Measurements from ENCODE around the gene SLC25A4.
"Not testable (repeated sequence)": the region's sequence is repeated elsewhere in the genome, so short reads cannot be mapped to it uniquely, and the experiment has no call there.

Gene SLC25A4

DNA sequence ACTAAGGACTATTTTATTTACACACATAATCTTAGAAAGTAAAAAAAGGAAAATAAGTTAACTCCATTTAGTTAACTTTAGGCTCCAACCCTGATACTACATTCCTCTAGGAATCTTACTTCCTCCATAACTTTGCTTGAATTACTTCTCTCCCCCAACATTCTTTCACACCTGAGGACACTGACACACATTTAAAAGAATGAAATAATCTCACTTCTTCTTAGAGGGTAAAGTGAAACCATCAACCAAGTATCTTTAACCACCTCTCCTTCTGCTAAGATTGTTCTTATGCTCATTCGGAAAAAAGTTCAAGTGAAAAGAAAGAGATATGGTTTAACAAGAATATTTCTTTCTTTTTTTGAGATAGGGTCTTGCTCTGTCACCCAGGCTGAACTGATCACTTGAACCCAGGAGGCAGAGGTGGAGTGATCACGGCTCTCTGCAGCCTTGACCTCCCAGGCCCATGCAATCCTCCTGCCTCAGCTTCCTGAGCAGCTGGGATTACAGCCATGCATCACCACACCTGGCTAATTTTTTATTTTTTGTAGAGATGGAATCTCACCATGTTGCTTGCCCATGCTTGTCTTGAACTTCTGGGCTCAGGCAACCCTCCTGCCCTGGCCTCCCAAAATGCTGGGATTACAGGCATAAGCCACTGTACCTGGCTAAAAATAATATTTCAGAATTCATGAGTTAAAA lies 28.5 kb downstream of the SLC25A4 start:
- no peak for DNase-seq

DNA sequence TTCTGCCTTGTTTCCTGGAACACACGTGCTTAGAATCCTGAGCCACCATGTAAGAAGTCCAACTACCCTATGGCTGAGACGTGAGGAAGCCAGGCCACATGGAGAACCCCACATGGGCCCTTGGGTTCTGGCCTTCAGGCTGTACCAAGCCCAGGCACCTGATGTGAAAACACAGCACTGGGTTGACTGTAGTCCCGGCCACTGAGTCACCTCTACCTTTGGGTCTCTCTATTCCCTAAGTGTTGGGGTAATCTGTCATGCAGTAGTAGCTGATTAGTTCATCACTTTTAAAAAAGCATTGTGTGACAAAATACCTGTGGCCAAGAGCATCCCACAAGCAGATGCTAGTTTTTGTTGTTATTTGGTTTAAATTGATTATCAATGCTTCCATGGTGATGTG lies 36.4 kb downstream of the SLC25A4 start:
- DNase-seq = no peak

DNA sequence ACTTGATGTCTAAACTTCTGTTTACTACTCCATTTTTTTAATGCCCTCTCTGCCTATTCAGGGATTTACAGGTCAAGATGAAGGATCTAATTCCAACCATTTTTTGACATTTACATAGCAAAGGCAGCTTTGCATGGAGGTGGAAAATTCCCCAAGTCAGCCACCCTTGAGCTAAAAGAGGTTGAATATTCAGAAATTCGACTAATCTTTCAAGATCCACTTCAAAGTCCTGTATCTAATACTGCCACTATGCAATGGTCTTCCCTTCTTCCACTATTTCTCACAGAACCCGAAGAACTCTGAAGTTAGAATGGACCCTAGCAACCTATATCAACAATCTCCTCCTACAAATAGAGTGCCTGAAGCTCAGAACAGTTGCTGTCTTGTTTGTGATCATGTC lies 39.2 kb downstream of the SLC25A4 start:
- DNase-seq = no peak

DNA sequence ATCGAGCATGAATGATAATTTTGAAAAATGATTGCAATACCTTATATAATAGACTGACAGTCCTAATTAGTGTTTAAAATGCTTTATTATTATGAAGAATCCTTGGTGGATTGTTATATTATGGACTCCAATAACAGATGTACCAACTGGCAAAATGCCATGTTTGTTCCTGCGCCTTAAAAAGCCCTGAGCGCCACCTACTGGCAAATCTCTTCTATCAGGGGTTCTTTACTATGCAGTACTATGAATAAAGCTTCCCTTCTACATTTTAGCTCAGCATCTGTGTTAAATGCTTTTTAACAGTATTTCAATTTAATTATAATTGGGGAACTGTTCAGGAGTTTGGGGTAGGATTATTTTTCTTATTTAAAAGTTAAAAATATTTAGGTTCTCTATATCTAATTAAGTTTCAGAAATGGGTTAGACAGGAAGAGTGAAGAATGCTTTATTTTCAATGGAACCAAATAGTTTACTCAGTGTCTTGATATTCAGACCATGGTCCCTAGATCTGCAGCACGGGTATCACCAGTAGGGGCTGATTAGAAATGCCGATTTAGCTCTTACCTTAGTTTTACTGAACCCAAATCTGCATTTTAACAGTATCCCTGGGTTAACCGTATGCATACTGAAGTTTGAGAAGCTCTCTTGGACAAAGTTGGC lies 40.7 kb downstream of the SLC25A4 start:
- peak in 48 of 56 donors; percentile 1 to 90 (median 41) for DNase-seq

DNA sequence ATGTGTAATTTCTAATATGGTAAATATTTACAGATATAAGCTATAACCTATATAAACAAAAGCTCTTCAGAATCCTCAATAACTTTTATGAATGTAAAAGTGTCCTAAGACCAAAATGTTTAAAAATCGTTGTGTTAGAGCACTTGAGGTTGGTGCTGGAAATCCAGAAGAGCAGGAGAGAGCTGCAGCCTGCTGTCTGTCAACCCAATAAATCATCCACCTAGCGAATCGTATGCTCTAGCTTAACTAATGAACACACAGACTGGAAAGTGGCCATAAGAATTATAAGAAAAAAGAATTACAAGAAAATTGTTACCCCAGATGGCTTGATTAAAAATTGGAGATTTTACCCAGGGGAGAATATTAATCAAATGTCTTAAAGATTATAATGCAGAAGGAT lies 43.7 kb downstream of the SLC25A4 start:
- no peak for DNase-seq

DNA sequence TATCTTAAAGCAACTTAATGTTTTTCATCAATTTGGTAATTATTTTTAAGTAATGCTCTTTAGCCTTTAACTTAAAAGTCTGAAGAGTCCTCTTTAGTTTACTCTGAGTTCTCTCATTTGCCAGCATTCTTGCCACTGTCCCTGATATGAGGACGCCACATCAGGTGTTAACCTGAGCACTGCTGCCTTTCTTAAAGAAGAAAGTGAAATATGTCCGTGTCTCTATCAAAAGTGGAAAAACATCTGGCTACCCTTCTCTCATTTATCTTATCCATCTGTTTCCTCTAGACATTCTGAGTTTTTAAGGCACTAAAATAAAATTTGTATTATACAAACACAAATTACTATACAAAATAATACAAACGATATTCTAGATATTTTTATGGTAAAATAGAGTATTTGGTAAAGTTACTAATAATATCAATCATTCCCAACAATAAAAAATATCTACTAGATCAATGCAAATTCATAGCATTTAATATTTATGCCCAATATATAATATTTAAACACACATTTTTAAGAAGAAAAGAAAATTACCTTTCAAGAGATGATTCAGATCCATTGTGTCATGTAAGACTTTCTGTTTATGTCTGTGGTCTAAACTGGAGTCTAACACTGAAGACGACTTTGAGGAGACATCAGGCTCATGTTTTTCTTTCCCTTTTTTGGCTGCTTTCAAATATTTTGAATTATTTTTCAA lies 46.7 kb downstream of the SLC25A4 start:
- no peak for DNase-seq

DNA sequence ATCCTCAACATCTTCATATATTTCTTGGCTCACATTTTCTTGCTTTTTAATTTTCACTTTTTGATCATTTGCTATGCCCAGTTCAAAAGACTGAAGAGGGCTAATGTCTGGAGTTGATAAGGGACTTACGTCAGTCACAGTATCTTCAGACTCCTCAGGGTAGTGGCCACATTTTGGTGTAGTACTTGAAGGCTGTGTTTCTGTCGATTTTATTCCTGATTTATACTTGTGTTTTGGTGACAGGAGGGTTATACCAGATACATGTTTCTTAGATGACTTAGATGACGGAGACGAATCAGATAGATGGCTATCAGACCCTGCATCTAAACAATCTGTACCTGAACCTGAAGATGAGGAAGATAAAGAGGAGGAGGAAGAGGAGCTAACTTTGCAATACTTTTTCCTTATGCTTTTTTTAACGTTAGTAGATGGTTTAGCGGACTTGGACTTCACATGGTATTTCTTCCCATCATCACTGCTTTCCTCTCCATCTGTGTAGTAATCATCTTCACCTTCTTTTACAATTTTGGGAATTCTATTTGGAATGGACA lies 47.3 kb downstream of the SLC25A4 start:
- no peak for DNase-seq

DNA sequence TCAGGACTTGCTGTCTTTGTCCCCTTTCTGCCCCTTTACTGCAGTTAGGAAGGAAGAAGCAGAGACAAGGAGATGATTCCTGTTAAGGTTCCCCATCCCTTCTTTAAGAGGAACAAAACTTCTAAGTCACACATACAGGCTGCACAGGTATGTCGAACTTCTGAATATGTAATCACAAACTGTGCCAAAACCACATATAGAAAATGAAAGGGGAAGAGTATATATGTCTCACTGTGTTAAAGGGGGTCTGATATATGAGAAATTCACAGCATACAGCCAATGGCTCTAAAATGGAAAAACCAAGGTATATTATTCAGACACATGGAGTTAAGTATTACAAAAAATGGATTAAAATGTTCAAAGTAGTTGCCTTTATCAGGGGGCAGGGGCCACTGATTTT lies 49.0 kb downstream of the SLC25A4 start:
- no peak for DNase-seq

DNA sequence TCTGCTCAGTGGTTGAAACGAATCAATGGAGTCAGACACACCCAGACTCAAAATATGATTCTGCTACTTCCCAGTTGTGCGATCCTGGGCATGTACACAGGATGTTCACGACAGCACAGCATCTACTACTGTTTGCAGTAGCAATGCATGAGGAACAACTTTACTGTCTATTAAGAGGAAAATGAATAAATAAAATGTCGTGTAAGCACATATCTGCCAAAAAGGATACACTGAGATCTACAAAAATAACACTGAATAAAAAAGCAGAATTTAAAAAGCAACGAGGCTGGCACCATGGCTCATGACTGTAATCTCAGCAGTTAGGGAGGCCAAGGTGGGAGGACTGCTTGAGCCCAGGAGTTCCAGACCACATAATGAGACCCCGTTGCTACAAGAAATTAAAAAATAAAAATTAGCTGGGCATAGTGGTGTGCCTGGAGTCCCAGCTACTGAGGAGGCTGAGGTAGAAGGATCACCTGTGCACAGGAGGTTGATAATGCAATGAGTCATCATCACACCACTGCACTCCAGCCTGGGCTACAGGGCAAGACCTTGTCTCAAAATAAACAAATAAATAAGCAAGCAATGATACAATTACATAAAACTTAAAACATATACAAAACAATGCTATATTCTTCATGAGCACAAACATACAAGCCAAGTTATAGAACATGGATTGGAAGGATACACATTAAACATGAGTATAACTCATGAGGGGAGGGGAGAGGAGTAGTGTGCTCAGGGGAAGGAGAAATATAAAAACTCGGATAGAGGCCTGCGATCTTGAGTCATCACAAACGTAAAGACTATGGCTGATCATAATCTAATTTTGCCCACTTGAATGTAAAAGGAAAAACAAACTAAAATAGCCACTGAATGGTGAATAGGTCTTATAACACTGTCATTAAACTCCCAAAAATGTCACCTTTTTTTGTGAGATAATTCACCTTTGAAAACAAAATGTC lies 52.1 kb downstream of the SLC25A4 start:
- DNase-seq = no peak

DNA sequence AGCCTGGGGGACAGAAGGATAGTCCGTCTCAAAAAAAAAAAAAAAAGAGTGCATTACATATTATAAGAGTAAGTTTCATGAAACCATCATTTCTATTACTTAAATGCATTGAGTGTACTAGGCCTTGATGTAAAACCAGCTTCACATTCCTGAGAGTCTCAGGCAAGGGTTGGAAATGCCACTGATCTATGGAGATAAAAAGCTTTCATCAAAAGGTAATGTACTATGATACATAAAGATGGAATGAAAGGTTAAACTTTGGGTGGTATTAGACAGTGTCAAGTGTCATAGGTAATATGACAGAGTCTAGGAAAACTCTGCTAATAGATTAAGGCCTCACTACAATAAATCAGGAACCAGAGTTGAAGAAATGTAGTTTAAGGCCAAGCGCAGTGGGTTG lies 53.4 kb downstream of the SLC25A4 start:
- no peak for DNase-seq

DNA sequence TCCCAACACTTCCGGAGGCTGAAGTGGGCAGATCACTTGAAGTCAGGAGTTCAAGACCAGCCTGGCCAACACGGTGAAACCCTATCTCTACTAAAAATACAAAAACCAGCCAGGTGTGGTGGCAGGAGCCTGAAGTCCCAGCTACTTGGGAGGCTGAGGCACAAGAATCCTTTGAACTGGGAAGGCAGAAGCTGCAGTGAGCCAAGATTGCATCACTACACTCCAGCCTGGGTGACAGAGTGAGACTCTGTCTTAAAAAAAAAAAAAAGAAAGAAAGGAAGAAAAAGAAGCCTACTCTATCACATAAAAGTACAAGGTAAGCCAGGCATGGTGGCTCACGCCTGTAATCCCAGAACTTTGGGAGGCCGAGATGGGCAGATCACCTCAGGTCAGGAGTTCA lies 55.1 kb downstream of the SLC25A4 start:
- DNase-seq = not testable (repeated sequence)

All from nucleus accumbens (tissue), 56 donors.